ENCODE results near the gene EPC2.

GRCh38 chr2:148602885-148603561 lies 41.5 kb upstream of the EPC2 start:
- TF ChIP-seq, protein P1, sequence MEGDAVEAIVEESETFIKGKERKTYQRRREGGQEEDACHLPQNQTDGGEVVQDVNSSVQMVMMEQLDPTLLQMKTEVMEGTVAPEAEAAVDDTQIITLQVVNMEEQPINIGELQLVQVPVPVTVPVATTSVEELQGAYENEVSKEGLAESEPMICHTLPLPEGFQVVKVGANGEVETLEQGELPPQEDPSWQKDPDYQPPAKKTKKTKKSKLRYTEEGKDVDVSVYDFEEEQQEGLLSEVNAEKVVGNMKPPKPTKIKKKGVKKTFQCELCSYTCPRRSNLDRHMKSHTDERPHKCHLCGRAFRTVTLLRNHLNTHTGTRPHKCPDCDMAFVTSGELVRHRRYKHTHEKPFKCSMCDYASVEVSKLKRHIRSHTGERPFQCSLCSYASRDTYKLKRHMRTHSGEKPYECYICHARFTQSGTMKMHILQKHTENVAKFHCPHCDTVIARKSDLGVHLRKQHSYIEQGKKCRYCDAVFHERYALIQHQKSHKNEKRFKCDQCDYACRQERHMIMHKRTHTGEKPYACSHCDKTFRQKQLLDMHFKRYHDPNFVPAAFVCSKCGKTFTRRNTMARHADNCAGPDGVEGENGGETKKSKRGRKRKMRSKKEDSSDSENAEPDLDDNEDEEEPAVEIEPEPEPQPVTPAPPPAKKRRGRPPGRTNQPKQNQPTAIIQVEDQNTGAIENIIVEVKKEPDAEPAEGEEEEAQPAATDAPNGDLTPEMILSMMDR (IDR thresholded peaks at IDR 0.05; ENCODE audit: insufficient read depth, low read length), result no peak
- TF ChIP-seq, protein P2, sequence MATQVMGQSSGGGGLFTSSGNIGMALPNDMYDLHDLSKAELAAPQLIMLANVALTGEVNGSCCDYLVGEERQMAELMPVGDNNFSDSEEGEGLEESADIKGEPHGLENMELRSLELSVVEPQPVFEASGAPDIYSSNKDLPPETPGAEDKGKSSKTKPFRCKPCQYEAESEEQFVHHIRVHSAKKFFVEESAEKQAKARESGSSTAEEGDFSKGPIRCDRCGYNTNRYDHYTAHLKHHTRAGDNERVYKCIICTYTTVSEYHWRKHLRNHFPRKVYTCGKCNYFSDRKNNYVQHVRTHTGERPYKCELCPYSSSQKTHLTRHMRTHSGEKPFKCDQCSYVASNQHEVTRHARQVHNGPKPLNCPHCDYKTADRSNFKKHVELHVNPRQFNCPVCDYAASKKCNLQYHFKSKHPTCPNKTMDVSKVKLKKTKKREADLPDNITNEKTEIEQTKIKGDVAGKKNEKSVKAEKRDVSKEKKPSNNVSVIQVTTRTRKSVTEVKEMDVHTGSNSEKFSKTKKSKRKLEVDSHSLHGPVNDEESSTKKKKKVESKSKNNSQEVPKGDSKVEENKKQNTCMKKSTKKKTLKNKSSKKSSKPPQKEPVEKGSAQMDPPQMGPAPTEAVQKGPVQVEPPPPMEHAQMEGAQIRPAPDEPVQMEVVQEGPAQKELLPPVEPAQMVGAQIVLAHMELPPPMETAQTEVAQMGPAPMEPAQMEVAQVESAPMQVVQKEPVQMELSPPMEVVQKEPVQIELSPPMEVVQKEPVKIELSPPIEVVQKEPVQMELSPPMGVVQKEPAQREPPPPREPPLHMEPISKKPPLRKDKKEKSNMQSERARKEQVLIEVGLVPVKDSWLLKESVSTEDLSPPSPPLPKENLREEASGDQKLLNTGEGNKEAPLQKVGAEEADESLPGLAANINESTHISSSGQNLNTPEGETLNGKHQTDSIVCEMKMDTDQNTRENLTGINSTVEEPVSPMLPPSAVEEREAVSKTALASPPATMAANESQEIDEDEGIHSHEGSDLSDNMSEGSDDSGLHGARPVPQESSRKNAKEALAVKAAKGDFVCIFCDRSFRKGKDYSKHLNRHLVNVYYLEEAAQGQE (IDR thresholded peaks at IDR 0.05; ENCODE audit: insufficient replicate concordance, low read depth), result no peak

Data from HL-60 (cell line).